Ishikawa (cell line): ENCODE results near the gene TMEFF1.

Experiments used
- CEBPB ChIP-seq: IDR thresholded peaks from 2 replicates; pipeline ENCODE4 v1.6.1; 2012
- CREB1 ChIP-seq: IDR thresholded peaks from 2 replicates; pipeline ENCODE4 v1.6.1; 2012; ENCODE audit warnings: low read depth
- EGR1 ChIP-seq: IDR thresholded peaks from 2 replicates; pipeline ENCODE4 v1.6.1; 2012
- EP300 ChIP-seq: IDR thresholded peaks from 2 replicates; pipeline ENCODE4 v1.6.1; 2012; ENCODE audit warnings: borderline replicate concordance
- FOXM1 ChIP-seq: IDR thresholded peaks from 2 replicates; pipeline ENCODE4 v1.6.1; 2012; ENCODE audit warnings: low read depth, borderline replicate concordance
- NFIC ChIP-seq: IDR thresholded peaks from 2 replicates; pipeline ENCODE4 v1.6.1; 2012
- RAD21 ChIP-seq: IDR thresholded peaks from 2 replicates; pipeline ENCODE4 v1.6.1; 2012; ENCODE audit warnings: low read depth
- TAF1 ChIP-seq: IDR thresholded peaks from 2 replicates; pipeline ENCODE4 v1.6.1; 2012; ENCODE audit warnings: low read depth, mild to moderate bottlenecking
- TCF12 ChIP-seq: IDR thresholded peaks from 2 replicates; pipeline ENCODE4 v1.6.1; 2012; ENCODE audit warnings: low read depth
- TEAD4 ChIP-seq: IDR thresholded peaks from 2 replicates; pipeline ENCODE4 v1.6.1; 2012
- USF1 ChIP-seq: IDR thresholded peaks from 2 replicates; pipeline ENCODE4 v1.6.1; 2012
- YY1 ChIP-seq: IDR thresholded peaks from 2 replicates; pipeline ENCODE4 v1.6.1; 2012; ENCODE audit warnings: low read depth
- ZBTB7A ChIP-seq: IDR thresholded peaks from 2 replicates; pipeline ENCODE4 v1.6.1; 2012; ENCODE audit warnings: low read depth
- TF ChIP-seq, protein P1 (sequence below): IDR thresholded peaks from 2 replicates; pipeline ENCODE4 v1.6.1; 2012
- TF ChIP-seq, protein P2 (sequence below): IDR thresholded peaks from 2 replicates; pipeline ENCODE4 v1.6.1; 2012; ENCODE audit warnings: low read depth, mild to moderate bottlenecking

The TMEFF1 gene

DNA sequence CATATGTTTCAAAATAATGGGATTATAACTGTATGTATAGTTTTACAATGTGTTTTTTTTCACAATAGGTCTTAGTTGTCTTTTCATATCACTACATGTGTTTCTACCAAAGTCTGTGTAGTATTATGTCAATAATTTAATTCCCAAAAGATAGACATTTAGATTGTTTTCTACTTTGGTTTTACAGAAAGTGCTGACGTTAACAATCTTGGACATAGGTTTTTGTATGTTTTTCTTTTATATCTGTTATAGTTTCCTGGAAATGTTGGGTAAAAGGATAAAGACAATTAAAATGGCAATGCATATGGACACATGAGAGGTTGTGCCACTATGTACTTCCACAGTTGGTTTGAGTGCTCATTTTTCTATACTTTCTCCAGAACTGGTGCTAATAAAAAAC lies 15.2 kb downstream of the TMEFF1 start:
- TF ChIP-seq NFIC (no peak), USF1 (no peak), ZBTB7A (no peak)

DNA sequence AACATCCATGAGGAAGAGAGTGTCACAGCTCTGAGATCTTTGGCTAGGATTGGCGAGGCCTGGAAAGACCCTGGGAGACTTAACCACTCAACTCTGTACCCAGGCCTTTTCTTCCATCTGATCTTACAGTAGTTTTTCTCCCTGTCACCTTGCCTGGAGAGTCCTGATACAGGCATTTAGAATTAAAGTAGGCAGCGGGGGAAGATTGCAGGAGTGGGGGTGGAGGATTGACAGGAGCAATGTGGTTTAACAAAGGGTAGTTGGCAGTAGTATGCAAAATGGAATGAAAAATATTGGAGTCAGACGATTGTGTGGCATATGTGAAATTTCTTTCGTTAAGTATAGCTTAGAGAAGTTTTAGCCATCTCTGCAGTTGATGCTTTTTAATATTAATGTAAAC lies 16.9 kb downstream of the TMEFF1 start:
- no peak for TF ChIP-seq TEAD4
- TF ChIP-seq TCF12 = no peak

- TF ChIP-seq EP300 = no peak
- peak; percentile 50 for TF ChIP-seq RAD21
Measured at GRCh38 chr9:100492952-100493351, 20.0 kb downstream of the TMEFF1 start.

- TF ChIP-seq TEAD4 (no peak), RAD21 (no peak), TCF12 (no peak), CREB1 (no peak), TAF1 (no peak)
- TF ChIP-seq, protein P1, sequence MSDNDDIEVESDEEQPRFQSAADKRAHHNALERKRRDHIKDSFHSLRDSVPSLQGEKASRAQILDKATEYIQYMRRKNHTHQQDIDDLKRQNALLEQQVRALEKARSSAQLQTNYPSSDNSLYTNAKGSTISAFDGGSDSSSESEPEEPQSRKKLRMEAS = no peak
Measured at GRCh38 chr9:100498592-100498991, 25.6 kb downstream of the TMEFF1 start.

- TF ChIP-seq USF1 (no peak), RAD21 (no peak), FOXM1 (no peak), CREB1 (no peak), EGR1 (no peak), TEAD4 (no peak)
Measured at GRCh38 chr9:100499460-100499859, 26.5 kb downstream of the TMEFF1 start.

DNA sequence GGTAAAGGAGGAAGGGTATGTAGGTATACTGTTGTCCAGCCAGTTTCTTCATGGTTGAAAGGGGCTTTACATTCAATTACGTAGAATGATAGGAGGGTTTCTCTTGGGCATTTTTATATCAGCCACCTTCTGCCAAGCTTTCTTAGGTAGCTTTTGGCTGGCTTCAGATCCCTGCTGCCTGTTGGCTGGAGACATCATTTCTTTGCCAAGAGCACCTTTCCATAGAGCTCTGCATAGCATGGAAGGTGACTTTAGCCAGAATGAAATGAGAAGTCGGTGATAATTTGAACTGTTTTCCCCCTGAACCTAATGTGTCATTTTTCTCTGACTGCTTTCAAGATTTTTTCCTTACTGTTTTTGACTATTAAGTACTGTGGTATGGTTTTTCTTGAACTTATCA lies 26.9 kb downstream of the TMEFF1 start:
- TF ChIP-seq, protein P2, sequence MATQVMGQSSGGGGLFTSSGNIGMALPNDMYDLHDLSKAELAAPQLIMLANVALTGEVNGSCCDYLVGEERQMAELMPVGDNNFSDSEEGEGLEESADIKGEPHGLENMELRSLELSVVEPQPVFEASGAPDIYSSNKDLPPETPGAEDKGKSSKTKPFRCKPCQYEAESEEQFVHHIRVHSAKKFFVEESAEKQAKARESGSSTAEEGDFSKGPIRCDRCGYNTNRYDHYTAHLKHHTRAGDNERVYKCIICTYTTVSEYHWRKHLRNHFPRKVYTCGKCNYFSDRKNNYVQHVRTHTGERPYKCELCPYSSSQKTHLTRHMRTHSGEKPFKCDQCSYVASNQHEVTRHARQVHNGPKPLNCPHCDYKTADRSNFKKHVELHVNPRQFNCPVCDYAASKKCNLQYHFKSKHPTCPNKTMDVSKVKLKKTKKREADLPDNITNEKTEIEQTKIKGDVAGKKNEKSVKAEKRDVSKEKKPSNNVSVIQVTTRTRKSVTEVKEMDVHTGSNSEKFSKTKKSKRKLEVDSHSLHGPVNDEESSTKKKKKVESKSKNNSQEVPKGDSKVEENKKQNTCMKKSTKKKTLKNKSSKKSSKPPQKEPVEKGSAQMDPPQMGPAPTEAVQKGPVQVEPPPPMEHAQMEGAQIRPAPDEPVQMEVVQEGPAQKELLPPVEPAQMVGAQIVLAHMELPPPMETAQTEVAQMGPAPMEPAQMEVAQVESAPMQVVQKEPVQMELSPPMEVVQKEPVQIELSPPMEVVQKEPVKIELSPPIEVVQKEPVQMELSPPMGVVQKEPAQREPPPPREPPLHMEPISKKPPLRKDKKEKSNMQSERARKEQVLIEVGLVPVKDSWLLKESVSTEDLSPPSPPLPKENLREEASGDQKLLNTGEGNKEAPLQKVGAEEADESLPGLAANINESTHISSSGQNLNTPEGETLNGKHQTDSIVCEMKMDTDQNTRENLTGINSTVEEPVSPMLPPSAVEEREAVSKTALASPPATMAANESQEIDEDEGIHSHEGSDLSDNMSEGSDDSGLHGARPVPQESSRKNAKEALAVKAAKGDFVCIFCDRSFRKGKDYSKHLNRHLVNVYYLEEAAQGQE = no peak
- no peak for TF ChIP-seq ZBTB7A
- TF ChIP-seq EP300 = no peak
- TF ChIP-seq RAD21 = no peak
- TF ChIP-seq TAF1 = no peak
- TF ChIP-seq, protein P1 = no peak
- no peak for TF ChIP-seq FOXM1
- no peak for TF ChIP-seq CEBPB
- no peak for TF ChIP-seq CREB1
- no peak for TF ChIP-seq YY1
- TF ChIP-seq TEAD4 = no peak
- no peak for TF ChIP-seq EGR1
- TF ChIP-seq NFIC = no peak
- TF ChIP-seq TCF12 = no peak
- no peak for TF ChIP-seq USF1

DNA sequence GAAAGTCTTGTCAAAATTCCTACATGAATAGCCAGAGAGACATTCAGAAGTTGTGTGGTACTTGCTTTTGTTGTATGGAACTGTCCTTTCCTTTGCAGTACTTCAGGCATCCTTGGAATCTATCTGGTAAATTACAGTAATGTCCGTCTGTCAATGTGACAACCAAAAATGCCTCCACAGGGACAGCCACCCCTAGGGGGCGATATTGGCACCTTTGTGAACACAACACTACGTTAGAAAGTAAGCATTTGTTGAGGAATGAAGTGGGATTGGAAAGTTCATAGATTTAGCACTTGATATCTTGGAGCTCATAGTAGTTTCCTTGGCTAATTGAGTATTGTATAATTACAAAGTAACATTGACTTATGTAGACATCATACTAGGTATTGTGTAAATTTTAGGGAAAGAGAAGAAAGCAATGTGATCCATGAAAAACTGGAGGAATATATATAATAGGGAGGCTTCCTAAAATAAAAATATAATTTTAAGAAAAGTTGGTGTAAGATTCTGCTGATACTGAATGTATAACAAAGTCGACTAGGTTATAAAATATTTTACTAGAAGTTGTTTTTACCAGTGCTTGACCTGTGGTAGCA lies 32.7 kb downstream of the TMEFF1 start:
- no peak for TF ChIP-seq USF1
- peak; percentile 61 for TF ChIP-seq TEAD4
- no peak for TF ChIP-seq EP300
- peak; percentile 77 for TF ChIP-seq RAD21
- no peak for TF ChIP-seq NFIC

DNA sequence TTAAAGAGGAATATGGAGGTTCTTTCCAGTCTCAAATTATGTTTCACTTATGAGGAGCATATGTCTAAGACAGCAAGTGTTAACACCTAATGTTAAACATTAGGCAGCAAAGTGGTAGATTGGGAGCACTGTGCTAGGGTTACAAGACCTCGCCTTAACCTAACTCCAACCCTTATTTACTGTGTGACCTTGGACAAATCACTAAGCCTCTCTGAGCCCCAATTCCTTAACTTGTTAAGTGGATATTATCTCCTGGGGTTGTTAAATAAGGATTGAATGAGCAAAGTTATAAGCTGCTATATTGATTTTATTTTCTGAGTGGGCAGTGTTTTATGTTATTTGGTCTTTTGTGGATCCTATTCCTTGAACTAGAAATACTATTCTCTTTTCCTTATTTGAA lies 38.3 kb downstream of the TMEFF1 start:
- TF ChIP-seq ZBTB7A (no peak), EGR1 (no peak), USF1 (no peak), RAD21 (no peak), CEBPB (no peak), NFIC (no peak), TEAD4 (no peak), CREB1 (no peak), TAF1 (no peak)
- TF ChIP-seq, protein P2 = no peak
